HG03103 (cell line): Measurements from ENCODE around the gene SELENOI.
"Not testable (repeated sequence)": the region's sequence is repeated elsewhere in the genome, so short reads cannot be mapped to it uniquely, and the experiment has no call there.

Experiments
- ATAC-seq: cut with Tn5 transposase; IDR thresholded peaks from one replicate; pipeline ENCODE4 v1.9.1; 2021; ENCODE audit warnings: low read depth; ENCODE audit not compliant: unreplicated experiment

SELENOI gene, protein sequence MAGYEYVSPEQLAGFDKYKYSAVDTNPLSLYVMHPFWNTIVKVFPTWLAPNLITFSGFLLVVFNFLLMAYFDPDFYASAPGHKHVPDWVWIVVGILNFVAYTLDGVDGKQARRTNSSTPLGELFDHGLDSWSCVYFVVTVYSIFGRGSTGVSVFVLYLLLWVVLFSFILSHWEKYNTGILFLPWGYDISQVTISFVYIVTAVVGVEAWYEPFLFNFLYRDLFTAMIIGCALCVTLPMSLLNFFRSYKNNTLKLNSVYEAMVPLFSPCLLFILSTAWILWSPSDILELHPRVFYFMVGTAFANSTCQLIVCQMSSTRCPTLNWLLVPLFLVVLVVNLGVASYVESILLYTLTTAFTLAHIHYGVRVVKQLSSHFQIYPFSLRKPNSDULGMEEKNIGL

DNA sequence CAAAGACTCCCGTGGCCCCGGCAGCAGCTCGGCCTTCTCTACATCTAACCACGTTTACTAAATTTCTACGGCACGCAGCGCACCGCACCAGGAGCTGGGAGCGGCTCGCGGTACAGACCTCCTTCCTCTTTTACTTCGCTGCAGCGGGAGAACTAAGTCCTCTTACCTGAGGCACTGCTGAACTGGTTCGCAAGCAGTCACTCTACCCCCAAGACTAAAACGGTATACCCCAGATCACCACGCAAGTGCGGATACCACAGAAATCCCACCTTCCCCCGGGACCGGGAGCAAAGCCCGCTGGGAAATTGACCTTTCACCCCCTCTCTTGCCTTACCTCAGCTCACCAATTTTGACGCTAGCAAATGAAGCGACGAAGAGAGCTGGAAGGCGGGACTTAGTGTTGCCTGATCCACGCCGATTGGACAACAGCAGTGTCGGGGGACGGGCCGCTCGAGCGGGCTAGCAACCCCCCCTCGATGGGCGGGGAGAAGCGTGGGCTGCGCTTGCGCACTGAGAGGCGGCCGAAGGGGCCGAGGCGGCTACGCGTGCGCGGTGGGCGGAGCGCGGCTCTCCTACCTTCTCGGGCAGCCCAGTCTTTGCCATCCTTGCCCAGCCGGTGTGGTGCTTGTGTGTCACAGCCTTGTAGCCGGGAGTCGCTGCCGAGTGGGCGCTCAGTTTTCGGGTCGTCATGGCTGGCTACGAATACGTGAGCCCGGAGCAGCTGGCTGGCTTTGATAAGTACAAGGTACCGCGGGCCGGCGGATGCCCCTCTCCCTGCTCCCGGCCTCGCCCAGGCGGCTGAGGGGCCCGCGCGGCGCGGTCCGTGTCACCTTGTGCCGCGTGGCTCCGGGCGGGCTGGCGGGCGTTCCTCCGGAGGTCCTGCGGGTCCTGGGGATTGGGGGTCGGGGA, at the start of gene SELENOI:
Gene SELENOI, plus strand, starts transcription at position 599 of the 909 bp plus-strand sequence. Its CDS starts 90 bp downstream, at position 689.
- ATAC-seq: peak; percentile 91

DNA sequence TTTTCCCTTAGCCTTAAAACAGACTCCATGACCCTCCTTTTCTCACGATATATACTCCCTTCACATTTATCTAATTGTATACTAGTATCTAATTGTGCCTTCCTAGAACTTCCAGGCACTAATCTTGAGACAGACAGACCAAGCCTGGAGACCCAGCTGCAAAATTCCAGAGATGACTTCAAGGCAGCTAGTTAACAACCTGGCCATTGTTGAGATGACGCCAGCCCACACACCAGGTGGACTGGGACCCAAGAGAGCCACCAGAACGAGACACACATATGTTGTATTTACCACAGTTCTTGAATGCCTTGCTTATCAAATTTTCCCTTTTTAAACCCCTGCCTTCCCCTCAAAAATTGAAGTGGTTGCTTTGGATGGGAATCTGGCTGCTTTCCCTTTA, 48.9 kb upstream of the SELENOI start:
- no peak for ATAC-seq

DNA sequence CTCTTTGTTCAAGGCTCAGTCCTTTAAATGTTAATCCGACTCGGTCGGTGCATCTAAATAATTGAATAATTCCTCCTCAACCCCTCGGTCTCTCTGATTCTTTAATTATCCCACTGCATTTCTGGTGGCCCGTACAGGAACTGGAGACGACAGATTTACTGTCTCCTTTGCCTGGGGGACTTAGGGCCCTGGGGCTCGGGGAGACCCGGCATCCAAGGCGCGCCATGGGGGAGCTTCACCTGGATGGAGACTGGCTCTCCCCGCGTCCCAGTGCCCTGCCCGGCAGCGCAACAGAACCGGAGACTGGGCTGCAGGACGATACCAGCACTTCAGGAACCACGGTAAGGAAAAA, 47.7 kb upstream of the SELENOI start:
- no peak for ATAC-seq

DNA sequence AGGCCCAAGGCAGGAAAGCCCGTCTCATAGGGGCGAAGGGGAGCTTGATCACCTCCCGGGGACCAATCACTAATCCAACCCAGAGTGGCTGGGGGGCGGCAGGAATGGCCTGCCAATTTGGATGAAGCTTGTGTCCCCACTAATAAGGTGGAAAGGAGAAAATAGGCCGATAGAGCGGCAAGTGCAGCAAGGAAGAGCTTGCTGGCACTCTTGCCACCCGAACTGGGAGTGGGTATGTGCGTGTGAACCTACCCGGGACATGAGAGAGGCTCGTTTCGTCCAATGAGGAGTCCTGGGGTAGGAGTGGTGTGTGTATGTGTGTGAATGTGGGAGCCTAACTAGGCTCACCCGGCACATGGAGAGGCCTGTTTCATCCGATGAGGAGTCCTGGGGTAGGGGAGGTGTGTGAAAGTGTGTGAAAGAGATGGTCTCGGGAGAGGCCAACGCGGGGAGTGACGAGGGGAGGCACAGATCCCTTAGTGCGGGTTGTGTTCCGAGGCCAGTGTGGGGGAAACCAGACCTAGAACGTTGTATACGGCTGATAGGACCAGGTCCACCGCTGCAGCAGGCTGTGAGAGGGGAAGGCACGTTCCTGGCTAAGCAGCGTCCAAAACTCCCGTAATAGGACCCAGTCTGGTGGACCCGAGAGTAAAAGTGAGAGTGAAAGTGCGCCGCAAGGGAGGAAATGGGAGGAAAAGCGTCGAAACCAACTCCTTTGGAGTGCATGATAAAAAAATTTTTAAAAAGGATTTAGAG, 47.1 kb upstream of the SELENOI start:
- ATAC-seq: no peak

DNA sequence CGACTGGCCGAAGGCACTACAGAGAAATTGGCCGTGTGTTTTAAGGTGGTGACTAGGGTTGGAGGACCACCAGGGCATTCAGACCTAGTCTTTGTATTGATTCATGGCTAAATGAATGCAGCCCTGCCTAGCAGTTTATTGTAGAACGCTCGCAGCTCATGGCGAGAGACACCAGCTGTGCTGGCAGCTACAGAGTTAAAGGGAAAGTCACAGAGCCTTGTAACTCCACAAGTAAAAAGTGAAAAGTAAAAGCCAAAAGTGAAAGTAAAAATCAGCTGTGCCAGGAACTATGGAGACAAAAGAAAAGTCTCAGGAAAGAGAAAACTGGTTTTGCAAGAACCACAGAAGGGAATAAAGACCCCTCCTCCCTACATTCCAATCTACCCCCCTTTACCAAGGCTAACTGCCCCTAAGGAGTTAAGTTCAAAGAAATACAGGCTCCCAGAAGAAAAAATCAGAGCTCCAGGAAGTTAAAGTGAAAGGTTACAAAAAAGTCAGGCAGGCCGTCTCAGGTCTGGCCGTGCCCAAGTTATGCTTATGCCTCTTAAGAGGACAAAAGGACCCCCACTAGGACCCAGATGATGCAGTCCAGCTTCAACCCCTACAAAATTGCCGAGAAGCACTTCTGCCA, 46.4 kb upstream of the SELENOI start:
- ATAC-seq: no peak

DNA sequence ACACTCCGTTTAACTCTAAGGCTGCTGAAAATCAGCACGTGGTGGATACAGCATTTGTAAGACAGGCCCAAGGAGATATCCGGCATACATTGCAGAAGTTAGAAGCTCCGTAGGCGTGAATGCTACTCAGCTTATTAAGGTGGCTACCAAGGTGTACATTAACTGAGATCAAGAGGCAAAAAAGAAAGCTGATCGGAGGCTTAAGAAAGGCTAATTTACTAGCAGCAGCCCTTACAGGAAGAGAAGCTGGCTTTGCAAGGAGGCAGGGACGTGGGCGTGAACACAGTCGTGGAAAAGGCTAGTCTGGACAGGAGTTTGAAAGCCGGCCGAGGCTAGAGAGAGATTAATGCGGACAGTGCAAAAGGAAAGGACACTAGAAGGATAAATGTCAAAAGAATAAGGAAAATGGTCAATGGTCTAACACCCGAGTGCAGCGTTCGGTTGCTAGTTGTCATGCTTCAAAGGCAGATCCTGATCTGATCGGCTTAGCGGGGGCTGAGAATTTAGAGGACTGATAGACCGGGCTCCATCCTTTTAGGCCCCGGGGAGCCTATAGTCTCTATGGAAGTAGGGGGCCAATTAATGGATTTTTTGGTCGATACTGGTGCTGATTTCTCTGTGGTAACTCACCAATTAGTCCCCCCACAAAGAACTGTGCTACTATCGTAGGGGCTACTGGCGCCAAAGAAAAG, 45.6 kb upstream of the SELENOI start:
- no peak for ATAC-seq

DNA sequence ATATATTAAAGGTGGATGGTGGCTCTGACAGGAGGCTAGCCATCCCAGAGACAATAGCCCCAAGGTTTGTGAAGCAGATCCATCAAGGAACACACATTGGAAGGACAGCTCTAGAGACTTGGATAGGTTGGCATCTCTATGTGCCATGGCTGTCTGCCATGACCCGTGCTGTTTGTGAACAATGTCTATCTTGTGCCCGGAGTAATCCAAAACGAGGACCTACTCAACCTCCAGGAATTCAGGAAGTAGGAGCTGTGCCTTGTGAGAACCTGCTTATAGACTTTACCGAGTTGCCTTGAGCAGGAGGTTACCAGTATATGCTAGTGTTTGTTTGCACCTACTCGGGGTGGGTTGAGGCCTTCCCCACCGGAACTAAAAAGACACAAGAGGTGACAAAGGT, 43.1 kb upstream of the SELENOI start:
- no peak for ATAC-seq

DNA sequence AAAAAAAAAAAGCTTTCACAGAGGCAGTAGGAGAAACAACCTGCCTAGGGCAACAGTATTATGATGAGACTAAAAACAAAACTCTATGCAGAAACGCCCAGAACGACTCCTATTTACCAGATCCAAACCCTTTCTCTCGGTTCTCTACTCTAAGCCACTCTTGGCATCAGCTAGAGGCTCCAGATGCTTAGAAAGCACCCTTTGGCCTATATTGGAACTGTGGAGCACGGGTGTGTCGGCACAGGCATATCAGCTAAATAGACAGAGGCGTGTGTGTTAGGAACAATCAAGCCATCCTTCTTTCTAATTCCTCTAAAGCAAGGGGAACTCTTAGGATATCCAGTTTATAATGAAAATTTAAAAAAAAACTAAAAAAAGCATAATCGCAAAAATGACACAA, 40.8 kb upstream of the SELENOI start:
- ATAC-seq: not testable (repeated sequence)

DNA sequence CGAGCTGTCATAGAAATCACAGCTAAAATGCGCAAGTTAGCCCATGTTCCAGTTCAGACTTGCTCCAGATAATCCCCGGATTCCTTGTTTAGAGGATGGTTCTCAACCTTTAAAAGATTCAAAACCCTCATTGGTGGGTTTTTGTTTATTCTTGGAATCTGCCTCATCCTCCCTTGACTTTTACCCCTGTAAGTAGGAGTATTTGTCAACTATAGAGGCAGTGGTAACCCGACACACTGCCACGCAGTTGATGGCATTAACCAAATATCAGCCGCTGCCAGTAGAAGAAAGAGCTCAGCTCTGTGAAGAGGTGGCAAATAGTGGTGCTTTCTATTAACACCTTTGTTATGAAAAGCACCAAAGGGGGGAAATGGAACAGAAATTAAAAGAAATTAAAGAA, 40.4 kb upstream of the SELENOI start:
- ATAC-seq: no peak

DNA sequence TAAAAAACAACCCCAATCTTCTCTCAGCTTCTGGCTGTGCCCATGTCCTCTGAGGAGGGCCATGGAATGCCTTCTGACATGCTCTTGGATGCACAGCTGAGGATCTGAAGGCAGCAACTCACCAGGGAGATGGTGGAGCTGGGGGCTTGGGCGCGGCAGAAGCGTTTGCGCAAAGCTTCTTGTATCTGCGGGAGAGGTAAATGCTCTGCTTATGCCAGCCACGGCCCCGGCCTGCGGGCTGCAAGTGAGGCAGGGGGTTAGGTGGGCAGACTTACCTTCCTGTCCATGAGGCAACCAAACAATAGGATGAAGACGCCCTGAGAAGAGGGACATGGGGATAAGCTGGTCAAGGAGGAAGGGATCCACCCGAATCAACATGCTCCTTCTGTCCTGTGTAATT, 36.0 kb upstream of the SELENOI start:
- ATAC-seq: no peak

DNA sequence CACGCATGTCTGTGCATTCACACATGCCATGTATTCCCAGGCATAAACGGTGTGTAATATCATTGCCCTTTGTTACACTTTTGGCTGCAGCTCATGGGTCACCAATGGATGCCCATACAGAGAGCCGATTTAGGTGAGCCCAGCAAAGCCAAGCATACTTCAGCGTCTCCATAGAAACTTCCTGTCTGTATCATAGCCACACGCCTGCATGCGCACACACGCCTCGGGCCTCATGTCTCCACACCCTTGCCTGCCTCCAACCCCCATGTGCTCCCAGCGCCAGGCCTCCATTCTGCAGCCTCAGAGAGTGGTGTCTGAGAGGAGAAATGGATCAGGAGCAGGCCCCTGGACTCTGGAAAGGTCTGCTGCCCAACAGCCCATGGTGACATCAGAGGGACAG, 33.5 kb upstream of the SELENOI start:
- ATAC-seq: no peak

DNA sequence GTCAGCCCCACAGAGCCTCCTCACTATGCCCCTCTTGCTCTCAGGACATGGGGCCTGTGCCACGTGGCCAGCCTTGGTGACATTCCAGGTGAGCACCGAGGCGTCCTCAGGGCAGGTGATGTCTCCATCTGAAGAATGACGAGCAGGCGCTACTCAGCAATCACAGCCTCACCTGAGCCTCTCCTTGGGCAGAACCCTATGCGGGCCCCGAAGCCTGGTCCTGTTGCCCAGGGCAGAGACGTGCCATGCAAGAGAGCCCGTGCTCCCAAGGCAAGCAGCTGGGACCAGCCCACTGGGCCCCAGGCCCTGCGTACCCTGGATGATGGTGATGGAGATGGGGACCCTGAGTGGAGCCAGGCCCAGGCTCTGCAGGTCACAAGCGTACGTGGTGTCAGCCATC, 32.5 kb upstream of the SELENOI start:
- no peak for ATAC-seq

DNA sequence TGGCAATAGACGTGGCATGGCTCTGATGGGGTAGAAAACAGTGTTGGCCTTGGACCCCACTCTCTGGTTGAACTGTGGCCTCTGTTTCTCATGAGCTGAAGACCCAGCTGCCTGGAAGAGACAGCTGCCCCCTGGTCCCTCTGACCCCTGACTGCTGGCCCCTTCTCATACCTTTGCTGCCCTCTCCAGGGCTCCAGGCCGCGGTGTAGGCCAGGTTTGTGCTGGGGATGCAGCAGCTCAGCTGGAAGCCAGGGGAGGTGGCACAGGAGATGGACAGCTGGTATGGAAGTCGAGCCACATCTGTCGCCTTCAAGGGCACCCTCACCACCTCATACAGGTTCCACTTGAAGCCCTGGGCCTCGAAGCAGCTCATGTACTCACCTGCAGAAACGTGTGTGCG, 31.7 kb upstream of the SELENOI start:
- no peak for ATAC-seq

DNA sequence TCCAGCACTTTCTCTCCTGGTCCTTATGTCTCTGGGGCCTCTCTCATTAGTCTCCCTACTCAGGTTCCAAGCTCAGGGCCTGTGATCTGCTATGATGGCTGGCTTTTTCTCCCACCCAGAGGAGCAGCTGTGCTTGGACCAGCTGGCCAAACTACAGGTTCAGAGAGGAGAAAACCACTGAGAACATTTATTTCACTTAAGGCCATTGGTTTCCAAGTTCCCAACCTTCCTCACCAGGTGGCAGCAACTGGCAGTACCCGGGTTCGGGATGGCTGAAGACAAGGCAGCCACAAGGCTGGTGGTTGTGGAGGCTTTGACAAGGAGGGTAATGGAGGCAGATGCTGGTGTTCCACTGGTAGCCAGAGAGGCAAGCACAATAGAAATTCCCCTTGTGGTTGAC, 29.9 kb upstream of the SELENOI start:
- ATAC-seq: no peak

DNA sequence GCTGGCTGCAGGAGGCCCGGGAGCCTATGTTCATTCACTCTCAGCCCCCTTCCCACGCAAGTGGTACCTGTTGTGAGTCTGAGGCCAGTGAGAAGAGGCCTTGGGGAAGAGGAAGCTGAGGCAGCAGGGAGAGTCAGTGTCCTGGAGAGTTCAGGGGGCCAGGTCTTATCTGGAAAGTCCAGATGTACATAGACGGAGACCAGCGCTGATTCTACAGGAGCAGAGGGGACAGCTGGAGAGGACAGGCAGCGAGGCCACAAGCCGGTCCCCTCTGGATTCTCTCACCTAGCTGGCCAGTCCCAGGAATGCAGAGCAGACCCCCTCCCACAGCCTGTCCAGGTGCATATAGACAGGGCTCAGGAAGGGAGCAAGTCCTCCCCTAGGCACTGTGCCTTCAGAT, 29.1 kb upstream of the SELENOI start:
- ATAC-seq: no peak

DNA sequence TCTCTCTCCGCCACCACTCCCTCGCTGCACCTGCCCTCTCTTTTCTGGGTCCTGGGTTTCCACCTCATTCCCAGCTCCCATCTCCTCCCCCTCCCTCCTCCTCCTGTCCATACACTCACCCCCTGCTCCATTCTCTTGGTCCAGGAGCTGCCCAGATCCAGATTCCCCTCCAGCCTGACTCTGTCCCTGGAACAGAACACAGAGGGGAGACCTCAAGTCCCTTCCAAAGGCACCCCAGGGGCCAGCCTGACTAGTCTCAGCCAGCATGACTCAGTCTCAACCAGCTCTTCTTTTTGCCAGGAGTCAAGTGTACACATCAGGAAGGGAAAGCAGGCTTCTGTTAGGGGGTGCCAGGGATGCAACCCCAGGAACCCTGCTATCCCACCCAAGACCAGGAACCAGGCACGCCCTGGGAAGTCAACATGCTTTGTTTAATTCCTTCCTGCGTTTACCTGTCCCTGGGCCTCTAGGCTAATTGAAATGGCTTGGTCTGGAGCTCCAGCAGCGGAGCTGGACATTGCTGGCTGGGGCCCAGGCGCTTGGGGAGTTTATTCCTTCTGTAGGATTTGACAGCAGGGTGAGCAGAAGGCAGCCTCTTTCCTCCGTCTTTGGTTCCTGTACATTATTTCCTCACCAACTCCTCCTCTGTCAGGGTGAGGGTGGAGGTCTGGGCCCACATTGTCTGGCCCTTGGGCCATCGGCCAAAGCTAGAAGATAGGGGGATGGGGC, 28.4 kb upstream of the SELENOI start:
- ATAC-seq: no peak

DNA sequence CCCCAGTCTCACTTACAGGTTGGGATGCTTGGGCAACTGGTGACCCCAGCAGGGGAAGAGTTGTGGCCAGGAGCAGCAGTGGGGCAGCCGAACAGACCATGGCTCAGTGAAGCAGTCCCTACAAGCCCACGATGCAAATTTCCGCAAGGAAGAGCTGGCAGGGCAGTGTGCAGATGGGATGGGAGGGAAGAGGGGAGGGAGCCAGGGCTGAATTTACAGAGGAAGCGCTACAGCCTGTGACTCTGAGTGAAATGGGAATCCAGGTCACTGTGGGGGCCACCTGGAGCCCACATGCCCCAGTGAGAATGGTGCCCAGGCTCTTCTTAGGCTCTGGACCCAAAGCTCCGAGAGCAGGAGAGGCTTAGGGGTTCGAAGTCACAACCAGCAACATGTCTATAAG, 27.0 kb upstream of the SELENOI start:
- ATAC-seq: no peak

DNA sequence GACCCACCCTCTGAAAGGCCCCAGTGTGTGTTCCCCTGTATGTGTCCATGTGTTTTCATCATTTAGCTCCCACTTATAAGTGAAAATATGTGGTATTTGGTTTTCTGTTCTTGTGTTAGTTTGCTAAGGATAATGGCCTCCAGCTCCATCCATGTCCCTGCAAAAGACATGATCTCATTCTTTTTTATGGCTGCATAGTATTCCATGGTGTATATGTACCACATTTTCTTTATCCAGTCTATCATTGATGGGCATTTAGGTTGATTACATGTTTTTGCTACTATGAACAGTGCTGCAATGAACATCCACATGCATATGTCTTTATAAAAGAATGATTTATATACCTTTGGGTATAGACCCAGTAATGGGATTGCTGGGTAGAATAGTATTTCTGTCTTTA, 21.5 kb upstream of the SELENOI start:
- ATAC-seq: not testable (repeated sequence)

DNA sequence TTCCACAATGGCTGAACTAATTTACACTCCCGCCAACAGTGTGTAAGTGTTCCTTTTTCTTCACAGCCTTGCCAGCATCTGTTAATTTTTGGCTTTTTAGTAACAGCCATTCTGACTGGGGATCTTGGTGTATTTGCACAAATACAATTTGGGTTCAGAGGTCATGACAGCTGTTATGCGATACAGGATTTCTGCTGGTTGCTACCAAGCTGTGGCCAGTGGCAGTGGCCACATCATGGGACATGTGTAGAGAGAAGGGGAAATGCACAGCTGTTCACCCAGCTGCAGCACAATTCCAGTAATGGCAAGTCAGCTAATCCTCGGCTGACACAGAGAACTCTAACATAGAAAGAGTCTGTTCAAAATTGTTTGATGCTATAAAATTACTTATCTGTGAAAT, 21.0 kb upstream of the SELENOI start:
- ATAC-seq: no peak
